Neural crest cell (in vitro differentiated cells): ENCODE data around the gene MYL9. TPM values are rescaled to one million over a fixed set of nuclear protein-coding genes. Genes with fewer than 3 reads are reported as not detected.

Source experiments
- DNase-seq: peaks from one replicate; pipeline ENCODE4 v3.0.0; 2021; ENCODE audit warnings: low read depth, mixed read lengths, low spot score
- H3K27ac Mint-ChIP-seq: one replicate; pipeline ENCODE4 v1.8.0; 2021; ENCODE audit warnings: mild to moderate bottlenecking, mixed read lengths; ENCODE audit not compliant: unreplicated experiment
- H3K27me3 Mint-ChIP-seq: 2 replicates; pipeline ENCODE4 v1.8.0; 2021; ENCODE audit warnings: low read depth, mild to moderate bottlenecking, mixed read lengths
- H3K36me3 Mint-ChIP-seq: 2 replicates; pipeline ENCODE4 v1.8.0; 2021; ENCODE audit warnings: low read depth, mild to moderate bottlenecking, mixed read lengths
- H3K4me1 Mint-ChIP-seq: 2 replicates; pipeline ENCODE4 v1.8.0; 2021; ENCODE audit warnings: mixed read lengths
- H3K4me3 Mint-ChIP-seq: one replicate; pipeline ENCODE4 v1.8.0; 2021; ENCODE audit warnings: mild to moderate bottlenecking, mixed read lengths
- H3K9me3 Mint-ChIP-seq: 2 replicates; pipeline ENCODE4 v1.8.0; 2021; ENCODE audit warnings: mixed read lengths
- total RNA-seq: library from RNA; stranded (reverse); gene quantifications from 2 replicates; pipeline ENCODE4 v1.2.1, GENCODE V29; 2021
- TF ChIP-seq, protein P1 (sequence below): fragments of 200-600 bp; sonication (generic); conservative IDR thresholded peaks from 2 replicates; pipeline ENCODE4 v1.5.0; 2021; ENCODE audit warnings: antibody characterized with exemption, mild to moderate bottlenecking

The MYL9 gene
- total RNA-seq, 1 donor from 2014 or later = 19.8 TPM

DNA sequence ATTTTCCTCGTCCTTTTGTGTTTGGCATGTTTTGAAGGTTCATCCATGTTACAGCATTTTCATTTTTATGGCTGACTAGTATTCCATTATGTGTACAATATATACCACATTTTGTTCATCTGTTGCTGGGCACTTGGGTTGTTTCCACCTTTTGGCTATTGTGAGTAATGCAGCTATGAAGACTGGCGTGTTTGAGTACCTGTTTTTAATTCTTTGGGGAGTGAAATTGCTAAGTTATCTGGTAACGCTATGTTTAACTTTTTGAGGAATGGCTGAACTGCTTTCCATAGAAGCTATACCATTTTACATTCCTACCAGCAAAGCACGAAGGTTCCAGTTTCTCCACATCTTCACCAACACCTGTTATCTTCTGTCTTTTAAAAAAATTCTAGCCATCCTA lies 37.0 kb upstream of the MYL9 start:
- no peak for DNase-seq
- no peak overlapping the region for H3K4me3 Mint-ChIP-seq
- no peaks in the 10 kb centered on the region for H3K27me3 Mint-ChIP-seq
- peaks cover 6% of the 10 kb centered on the region for H3K4me1 Mint-ChIP-seq
- TF ChIP-seq, protein P1, sequence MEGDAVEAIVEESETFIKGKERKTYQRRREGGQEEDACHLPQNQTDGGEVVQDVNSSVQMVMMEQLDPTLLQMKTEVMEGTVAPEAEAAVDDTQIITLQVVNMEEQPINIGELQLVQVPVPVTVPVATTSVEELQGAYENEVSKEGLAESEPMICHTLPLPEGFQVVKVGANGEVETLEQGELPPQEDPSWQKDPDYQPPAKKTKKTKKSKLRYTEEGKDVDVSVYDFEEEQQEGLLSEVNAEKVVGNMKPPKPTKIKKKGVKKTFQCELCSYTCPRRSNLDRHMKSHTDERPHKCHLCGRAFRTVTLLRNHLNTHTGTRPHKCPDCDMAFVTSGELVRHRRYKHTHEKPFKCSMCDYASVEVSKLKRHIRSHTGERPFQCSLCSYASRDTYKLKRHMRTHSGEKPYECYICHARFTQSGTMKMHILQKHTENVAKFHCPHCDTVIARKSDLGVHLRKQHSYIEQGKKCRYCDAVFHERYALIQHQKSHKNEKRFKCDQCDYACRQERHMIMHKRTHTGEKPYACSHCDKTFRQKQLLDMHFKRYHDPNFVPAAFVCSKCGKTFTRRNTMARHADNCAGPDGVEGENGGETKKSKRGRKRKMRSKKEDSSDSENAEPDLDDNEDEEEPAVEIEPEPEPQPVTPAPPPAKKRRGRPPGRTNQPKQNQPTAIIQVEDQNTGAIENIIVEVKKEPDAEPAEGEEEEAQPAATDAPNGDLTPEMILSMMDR = peak; percentile 30
- H3K27ac Mint-ChIP-seq = peak overlapping the region; percentile 43
- no peaks in the 10 kb centered on the region for H3K9me3 Mint-ChIP-seq
- peaks cover 14% of the 10 kb centered on the region for H3K36me3 Mint-ChIP-seq

GRCh38 chr20:36506253-36506652 lies 35.1 kb upstream of the MYL9 start:
- H3K27me3 Mint-ChIP-seq = no peaks in the 10 kb centered on the region
- TF ChIP-seq, protein P1 = no peak
- H3K9me3 Mint-ChIP-seq = no peaks in the 10 kb centered on the region
- H3K36me3 Mint-ChIP-seq = peaks cover 11% of the 10 kb centered on the region
- no peak overlapping the region for H3K27ac Mint-ChIP-seq
- no peaks in the 10 kb centered on the region for H3K4me1 Mint-ChIP-seq
- DNase-seq = no peak
- H3K4me3 Mint-ChIP-seq = no peak overlapping the region

- no peaks in the 10 kb centered on the region for H3K9me3 Mint-ChIP-seq
- no peaks in the 10 kb centered on the region for H3K4me1 Mint-ChIP-seq
- H3K27me3 Mint-ChIP-seq = no peaks in the 10 kb centered on the region
- H3K27ac Mint-ChIP-seq = no peak overlapping the region
- TF ChIP-seq, protein P1 = no peak
- H3K4me3 Mint-ChIP-seq = no peak overlapping the region
- peaks cover 17% of the 10 kb centered on the region for H3K36me3 Mint-ChIP-seq
- no peak for DNase-seq
These were observed 33.6 kb upstream of the MYL9 start for GRCh38 chr20:36507746-36508145.

DNA sequence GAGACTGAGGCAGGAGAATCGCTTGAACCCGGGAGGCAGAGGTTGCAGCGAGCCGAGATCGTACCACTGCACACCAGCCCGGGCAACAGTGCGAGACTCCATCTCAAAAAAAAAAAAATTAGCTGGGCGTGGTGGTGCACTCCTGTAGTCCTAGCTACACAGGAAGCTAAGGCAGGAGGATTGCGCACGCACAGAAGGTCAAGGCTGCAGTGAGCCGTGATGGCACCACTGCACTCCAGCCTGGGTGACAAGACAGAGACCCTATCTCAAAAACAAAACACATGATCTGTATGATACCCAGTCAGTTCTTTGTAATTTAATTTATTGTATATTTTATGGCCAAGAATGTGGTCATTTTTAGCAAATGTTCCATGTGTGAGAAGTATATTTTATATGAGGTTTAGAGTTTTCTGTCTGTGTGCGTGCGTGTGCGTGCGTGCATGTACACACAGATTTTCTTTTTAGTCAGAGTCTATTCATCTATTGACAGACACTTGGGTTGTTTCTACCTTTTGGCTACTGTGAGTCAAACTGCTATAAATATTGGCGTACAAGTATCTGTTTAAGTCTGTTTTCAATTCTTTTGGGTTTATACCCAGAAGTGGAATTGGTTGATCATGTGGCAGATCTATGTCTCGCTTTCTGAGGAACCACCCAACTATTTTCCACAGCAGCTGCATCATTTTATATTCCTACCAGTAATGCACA lies 22.2 kb upstream of the MYL9 start:
- peaks cover 12% of the 10 kb centered on the region for H3K36me3 Mint-ChIP-seq

DNA sequence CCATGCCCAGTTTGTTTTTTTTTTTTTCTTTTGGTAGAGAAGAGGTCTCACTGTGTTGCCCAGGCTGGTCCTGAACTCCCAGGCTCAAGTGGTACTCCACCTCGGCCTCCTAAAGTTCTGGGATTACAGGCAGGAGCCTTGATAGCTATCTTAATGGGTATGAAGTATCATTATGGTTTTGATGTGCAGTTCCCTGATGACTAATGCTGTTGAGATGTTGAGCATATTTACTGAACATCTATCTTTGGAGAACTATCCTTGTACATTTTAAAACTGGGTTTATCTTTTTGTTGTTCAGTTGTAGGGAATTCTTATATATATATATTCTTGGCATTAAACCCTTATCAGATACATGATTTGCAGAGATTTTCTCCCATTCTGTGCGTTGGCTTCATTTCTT lies 21.4 kb upstream of the MYL9 start:
- Mint-ChIP-seq H3K27ac (no peak overlapping the region), H3K4me1 (no peaks in the 10 kb centered on the region), H3K4me3 (no peak overlapping the region), H3K27me3 (no peaks in the 10 kb centered on the region), H3K9me3 (no peaks in the 10 kb centered on the region), H3K36me3 (peaks cover 12% of the 10 kb centered on the region)
- TF ChIP-seq, protein P1 = no peak
- DNase-seq = no peak

More for the DNA sequence above, 22.2 kb upstream of the MYL9 start:
- TF ChIP-seq, protein P1 = no peak
- no peaks in the 10 kb centered on the region for H3K4me1 Mint-ChIP-seq
- no peaks in the 10 kb centered on the region for H3K27me3 Mint-ChIP-seq
- H3K4me3 Mint-ChIP-seq = no peak overlapping the region
- H3K9me3 Mint-ChIP-seq = no peaks in the 10 kb centered on the region
- no peak for DNase-seq
- no peak overlapping the region for H3K27ac Mint-ChIP-seq
